Colonic mucosa (tissue), 4 donors: ENCODE measurements around the gene WBP4. TPM values are rescaled to one million over a fixed set of nuclear protein-coding genes. Genes with fewer than 3 reads are reported as not detected.

ENCODE experiments used
- DNase-seq: peaks from one replicate; pipeline ENCODE4 v3.0.0-alpha.2; 2020
- H3K27ac ChIP-seq: fragments of 200-600 bp; one replicate; pipeline ENCODE4 v1.8.0; 2021
- H3K27me3 ChIP-seq: fragments of 200-600 bp; one replicate; pipeline ENCODE4 v1.8.0; 2021
- H3K36me3 ChIP-seq: fragments of 200-600 bp; one replicate; pipeline ENCODE4 v1.8.0; 2021
- H3K4me1 ChIP-seq: fragments of 200-600 bp; one replicate; pipeline ENCODE4 v1.8.0; 2021; ENCODE audit warnings: mild to moderate bottlenecking
- H3K4me3 ChIP-seq: fragments of 200-600 bp; one replicate; pipeline ENCODE4 v1.8.0; 2021
- H3K9ac ChIP-seq, 2 donors: one replicate each; pipeline ENCODE4 v1.7.0; 2013; ENCODE audit warnings: control low read depth in 2 of 2, low read depth in 2 of 2, low read length in 2 of 2
- H3K9me3 ChIP-seq: fragments of 200-600 bp; one replicate; pipeline ENCODE4 v1.8.0; 2021
- CTCF ChIP-seq: fragments of 200-600 bp; IDR thresholded peaks from one replicate; pipeline ENCODE4 v1.8.0; 2022; ENCODE audit warnings: antibody characterized with exemption, mild to moderate bottlenecking
- intact Hi-C: fragments of 100-400 bp; cut with DNase I; formaldehyde crosslinking; loops from one replicate; pipeline ENCODE4 v1.14.1; 2022
- microRNA-seq: library from miRNA; unstranded; fragments of <30 nt; microRNA quantifications from one replicate; pipeline ENCODE4, GENCODE V29; 2019
- total RNA-seq, 2 donors: library from RNA; stranded (reverse); fragmentation: NEBNext Ultra II Directional in 1 of 2; extraction: Animal tissue kit (Norgen Biotek cat#: 25700) in 1 of 2; gene quantifications; one replicate each; pipeline ENCODE4 v1.2.1, GENCODE V29; 2021
- donor health status: healthy.
- donor health status: DM: no; HTN: no; CAD: no.
- donor health status: DM: no; HTN: no; CAD: no.

WBP4 gene
- total RNA-seq, 2 donors from 2014 or later = 5.8 to 7.5 TPM

DNA sequence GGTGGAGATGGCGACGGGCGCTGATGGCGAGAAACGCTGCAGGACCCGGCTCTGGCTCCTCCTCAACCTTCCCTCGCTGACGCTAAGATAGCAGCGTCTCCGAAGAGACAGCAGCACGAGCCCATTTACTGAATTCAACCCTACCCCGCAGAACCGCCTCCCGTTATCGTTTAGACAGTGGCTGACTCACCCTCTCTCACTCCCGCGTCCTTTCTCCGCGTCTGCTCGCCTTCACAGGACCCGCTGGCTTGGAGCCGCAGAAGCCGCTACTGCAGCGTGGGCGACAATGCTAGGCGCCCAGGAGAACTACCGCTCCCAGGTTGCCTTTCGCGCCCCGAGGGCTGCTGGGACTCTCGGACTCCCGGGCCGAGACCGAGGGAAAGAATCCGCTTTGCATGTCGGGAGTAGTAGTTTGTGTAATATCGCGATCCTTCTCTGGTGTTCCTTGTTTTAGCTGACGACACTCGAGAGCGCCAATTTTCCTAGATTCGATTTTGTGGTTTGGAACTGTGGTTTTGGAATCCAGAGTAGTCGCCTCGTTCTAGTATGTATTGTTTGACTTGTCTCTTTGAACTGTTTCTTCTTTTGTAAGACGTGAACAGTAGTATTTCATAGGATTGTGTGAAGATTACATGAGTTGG, 71.3 kb downstream of the WBP4 start, which contains the start of gene KBTBD6:
TSS of gene KBTBD6 (minus strand) at position 291 of the 641 bp plus-strand sequence. CDS start 291 bp downstream, outside the sequence.
- H3K4me3 ChIP-seq = peak within 1 kb of the TSS; percentile 61
- H3K27me3 ChIP-seq = no peaks in the 10 kb centered on the region
- H3K36me3 ChIP-seq = no peaks in the 10 kb centered on the region
- no peaks in the 10 kb centered on the region for H3K4me1 ChIP-seq
- intact Hi-C loops = loop anchor here (5.0 kb wide), 1 partner anchor 65 kb away; no protein-coding TSS in a partner anchor
- no peak for TF ChIP-seq CTCF
- DNase-seq = peak; percentile 98
- H3K9me3 ChIP-seq = no peaks in the 10 kb centered on the region
- peak within 1 kb of the TSS; percentile 66 to 86 for H3K9ac ChIP-seq
- peak within 1 kb of the TSS; percentile 58 for H3K27ac ChIP-seq

Small RNA genes within 50 kb of the gene (microRNA-seq; reads per million reads assigned to microRNA genes)
- gene MIR3168 = not detected

Other genes with a start within 250 kb of the WBP4 start
- gene ELF1, start 42.2 kb upstream of the WBP4 start, total RNA-seq = 100 to 1,000 TPM in 1 of 2 donors, 10 to 100 TPM in 1; 72.2 to 120 TPM
- 1 to 10 TPM; 3.1 to 5.1 TPM for gene KBTBD6, start 71.3 kb downstream of the WBP4 start, total RNA-seq
- 1 to 10 TPM; 8.0 to 8.1 TPM for gene KBTBD7, start 133.1 kb downstream of the WBP4 start, total RNA-seq
- gene MTRF1, start 202.1 kb downstream of the WBP4 start, total RNA-seq = 10 to 100 TPM; 11.4 to 16.3 TPM
- 10 to 100 TPM; 12.6 to 13.5 TPM for gene NAA16, start 249.8 kb downstream of the WBP4 start, total RNA-seq